K562 (cell line): Measurements from ENCODE around the gene TBXA2R. TPM values are rescaled to one million over a fixed set of nuclear protein-coding genes. Genes with fewer than 3 reads are reported as not detected.

Experiments
- ATAC-seq: fragments of 200-7000 bp; cut with Tn5 transposase; 3 replicates; pipeline ENCODE4 v1.9.1; 2020; ENCODE audit warnings: moderate library complexity
- BruUV-seq: library from RNA; stranded (reverse); fragments of 400-500 nt; replicated peaks from 2 replicates; lab custom pipeline; 2021; lab: Mats Ljungman, UMichigan
- CTCF ChIA-PET: fragments of 300-600 bp; formaldehyde crosslinking; extraction: SDS; loops from one replicate; lab custom pipeline; 2021; ENCODE audit warnings: low intra/inter-chr PET ratio; lab: Yijun Ruan, JAX
- POLR2A ChIA-PET: fragments of 300-600, 350-650 bp; sonication (Branson Sonifier 250); formaldehyde crosslinking; extraction: SDS; loops from one replicate; lab custom pipeline; 2021; ENCODE audit warnings: antibody characterized with exemption, inconsistent platforms; lab: Yijun Ruan, JAX
- DNase-seq, 4 experiments: peaks; one replicate each; pipeline versions ENCODE4 v3.0.0 to v3.0.0-alpha.2; 2011 to 2018; ENCODE audit warnings: low spot score in 3 of 4, mixed read lengths in 3 of 4; ENCODE audit errors: extremely low read depth in 1 of 4
- FAIRE-seq: peaks from 2 replicates; lab custom pipeline; 2011; peaks lifted over from hg19 to GRCh38; lab: Jason Lieb, UNC
- H2AFZ ChIP-seq: 2 replicates; pipeline ENCODE4 v1.6.0; 2011; ENCODE audit warnings: low read depth, low read length, control low read depth, inconsistent platforms
- H3K27ac ChIP-seq: fragments of 200-600 bp; 3 replicates; pipeline ENCODE4 v1.8.0; 2011; ENCODE audit warnings: low read depth, mild to moderate bottlenecking, control low read depth, inconsistent platforms, low read length, moderate library complexity, mixed read lengths; ENCODE audit errors: extremely low read depth
- H3K27me3 ChIP-seq, 2 experiments: fragments of 300-600 bp in 1 of 2; 2 replicates in 1 of 2; 3 replicates in 1 of 2; pipeline versions ENCODE4 v1.6.0 to v1.8.0; 2011; ENCODE audit warnings: inconsistent platforms in 2 of 2, low read length in 2 of 2, mild to moderate bottlenecking in 1 of 2, mixed read lengths in 1 of 2, moderate library complexity in 1 of 2; ENCODE audit not compliant: control insufficient read depth in 2 of 2, insufficient read depth in 2 of 2
- H3K36me3 ChIP-seq: fragments of 300-600 bp; 3 replicates; pipeline ENCODE4 v1.8.0; 2011; ENCODE audit warnings: mild to moderate bottlenecking, low read length, inconsistent platforms; ENCODE audit not compliant: control insufficient read depth, insufficient read depth
- H3K4me1 ChIP-seq, 2 experiments: fragments of 200-600 bp in 1 of 2; replicated peaks in 1 of 2; 2 replicates in 1 of 2; 3 replicates in 1 of 2; pipeline versions ENCODE4 v1.5.1 to v1.8.0; 2011; ENCODE audit warnings: inconsistent platforms in 2 of 2, low read length in 2 of 2, mild to moderate bottlenecking in 1 of 2, mixed read lengths in 1 of 2, moderate library complexity in 1 of 2; ENCODE audit not compliant: control insufficient read depth in 2 of 2, insufficient read depth in 2 of 2
- H3K4me2 ChIP-seq: 2 replicates; pipeline ENCODE4 v1.6.1; 2011; ENCODE audit warnings: low read length, control low read depth, inconsistent platforms, mixed read lengths; ENCODE audit not compliant: insufficient read depth
- H3K4me3 ChIP-seq: fragments of 200-600 bp; sonication (generic), shearing (Covaris generic); 2 replicates; pipeline ENCODE4 v1.5.1; 2016; ENCODE audit warnings: control low read depth, inconsistent platforms
- H3K79me2 ChIP-seq: fragments of 200-600 bp; 3 replicates; pipeline ENCODE4 v1.8.0; 2011; ENCODE audit warnings: low read length, inconsistent platforms; ENCODE audit not compliant: control insufficient read depth, insufficient read depth
- H3K9ac ChIP-seq, 2 experiments: 2 replicates each; pipeline versions ENCODE4 v1.6.0 to v1.6.1; 2011; ENCODE audit warnings: low read depth in 2 of 2, low read length in 2 of 2, control low read depth in 1 of 2, inconsistent platforms in 1 of 2, mild to moderate bottlenecking in 1 of 2, mixed read lengths in 1 of 2; ENCODE audit not compliant: insufficient read depth in 1 of 2
- H3K9me1 ChIP-seq: one replicate; pipeline ENCODE4 v1.6.0; 2011; ENCODE audit warnings: inconsistent platforms, mild to moderate bottlenecking, low read length, moderate library complexity; ENCODE audit not compliant: control insufficient read depth, insufficient read depth
- H3K9me3 ChIP-seq: replicated peaks from 2 replicates; pipeline ENCODE4 v1.5.1; 2011; ENCODE audit warnings: low read depth, low read length, inconsistent platforms; ENCODE audit not compliant: control insufficient read depth, insufficient read depth
- H4K20me1 ChIP-seq: replicated peaks from 2 replicates; pipeline ENCODE4 v1.6.1; 2011; ENCODE audit warnings: low read length, inconsistent platforms, mixed read lengths; ENCODE audit not compliant: control insufficient read depth, insufficient read depth
- FOXP1 ChIP-seq: sonication (generic); formaldehyde crosslinking; IDR thresholded peaks from 2 replicates; pipeline ENCODE4 v1.8.0; 2022; ENCODE audit warnings: mild to moderate bottlenecking, missing genetic modification reagents
- GATAD2A ChIP-seq: fragments of 450-650 bp; IDR thresholded peaks from 2 replicates; pipeline ENCODE4 v1.6.1; 2017
- PCBP1 ChIP-seq: fragments of 200-400 bp; formaldehyde crosslinking; IDR thresholded peaks from 2 replicates; pipeline ENCODE4 v1.6.1; 2018; ENCODE audit warnings: mild to moderate bottlenecking, low read depth, low read length; ENCODE audit not compliant: poor library complexity, severe bottlenecking
- POU5F1 ChIP-seq: fragments of 150-350 bp; IDR thresholded peaks from 2 replicates; pipeline ENCODE4 v1.6.1; 2014; ENCODE audit warnings: borderline replicate concordance, low read length, low read depth, mild to moderate bottlenecking; ENCODE audit not compliant: partially characterized antibody
- SRSF1 ChIP-seq: fragments of 200-400 bp; formaldehyde crosslinking; IDR thresholded peaks from 2 replicates; pipeline ENCODE4 v1.6.1; 2017; ENCODE audit warnings: mild to moderate bottlenecking, low read depth, low read length, moderate library complexity
- TARDBP ChIP-seq: fragments of 450-650 bp; IDR thresholded peaks from 2 replicates; pipeline ENCODE4 v1.6.1; 2016
- ZNF316 ChIP-seq: fragments of 450-650 bp; IDR thresholded peaks from 2 replicates; pipeline ENCODE4 v1.6.1; 2016
- WGBS: fragments of 100-300 bp; shearing (Covaris generic); methylation state at CpG from one replicate; pipeline ENCODE4 v1.1.6; 2016; ENCODE audit warnings: low coverage, mixed read lengths; ENCODE audit not compliant: insufficient coverage; ENCODE audit errors: missing lambda C conversion rate; 5-methylcytosine and 5-hydroxymethylcytosine counted together
- in situ Hi-C: fragments of 300-500 bp; cut with MboI; formaldehyde crosslinking; loops from 4 replicates; pipeline ENCODE4 v1.15.0; 2018; ENCODE audit warnings: inconsistent platforms, mixed read lengths
- intact Hi-C: fragments of 100-400 bp; cut with micrococcal nuclease; formaldehyde crosslinking; loops from 2 replicates; pipeline ENCODE4 v1.14.2; 2022
- polyA plus RNA-seq, 8 experiments: library from polyadenylated mRNA; depleted of rRNA in 4 of 8; stranded (reverse) in 5 of 8; unstranded in 3 of 8; fragments of >200 nt; fragmentation: Nextera tagmentation in 2 of 8; fragmentation: Illumina TruSeq in 1 of 8; extraction: Ambion mirVana in 2 of 8; extraction: Trizol in 1 of 8; gene quantifications; 2 replicates each; pipeline versions ENCODE4 v1.2.1 to v1.2.3, GENCODE V29; 2011 to 2014; ENCODE audit warnings: inconsistent platforms in 1 of 8, missing spikeins in 1 of 8
- total RNA-seq, 7 experiments: library from RNA; depleted of rRNA in 6 of 7; stranded (reverse); fragments of >200 nt in 6 of 7; fragmentation: Illumina TruSeq in 2 of 7; extraction: Trizol in 2 of 7; gene quantifications; 2 replicates each; pipeline versions ENCODE4 v1.2.1 to v1.2.3, GENCODE V29; 2011 to 2021; ENCODE audit warnings: low replicate concordance in 1 of 7
- TF ChIP-seq, protein P1 (sequence below): fragments of 450-650 bp; IDR thresholded peaks from 2 replicates; pipeline ENCODE4 v1.6.1; 2016; ENCODE audit warnings: mild to moderate bottlenecking, moderate library complexity

Gene TBXA2R
- total and polyA plus RNA-seq, 9 of the 15 experiments (the other 6 are each of a cell fraction or from before 2014, with no cell fraction given), result 1.5 to 24.0 (median 2.8) TPM

DNA sequence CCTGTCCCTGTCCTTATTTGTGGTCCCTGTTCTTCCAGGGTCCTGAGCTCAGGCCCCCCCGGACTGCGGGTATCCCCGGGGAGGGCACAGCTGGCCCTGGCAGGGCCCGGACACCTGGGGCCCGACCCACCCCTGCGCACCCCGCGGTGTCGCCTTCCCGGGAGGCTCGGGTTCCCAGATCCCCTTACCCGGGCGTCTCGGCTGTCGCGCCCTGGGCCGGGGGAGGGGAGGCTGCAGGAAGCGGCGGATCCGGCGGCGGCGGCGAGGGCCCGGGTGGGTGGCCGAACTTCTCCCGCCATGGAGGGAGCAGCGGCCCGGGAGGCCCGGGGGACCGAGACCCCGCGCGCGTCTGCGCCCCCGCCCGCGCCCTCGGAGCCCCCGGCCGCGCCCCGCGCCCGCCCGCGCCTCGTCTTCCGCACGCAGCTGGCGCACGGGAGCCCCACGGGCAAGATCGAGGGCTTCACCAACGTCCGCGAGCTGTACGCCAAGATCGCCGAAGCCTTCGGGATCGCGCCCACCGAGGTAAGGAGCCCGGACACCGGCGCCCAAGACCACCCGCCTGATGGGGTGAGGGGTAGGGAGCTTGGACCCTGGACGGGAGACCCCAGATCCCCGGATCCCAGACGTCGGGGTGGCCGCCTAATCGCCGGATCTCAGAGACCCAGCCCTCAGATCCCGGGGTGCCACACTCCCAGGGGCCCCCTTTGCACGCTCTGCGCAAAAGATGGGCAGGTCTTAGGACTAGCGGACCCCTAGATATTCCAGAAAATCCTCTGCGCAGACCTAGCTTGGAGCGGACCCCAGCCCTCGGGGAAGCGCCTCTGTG, 21.2 kb downstream of the TBXA2R start, which contains the start of gene GIPC3:
TSS of gene GIPC3 (plus strand) at position 178 of the 826 bp plus-strand sequence. CDS start at position 298, 120 bp downstream.
- no peaks in the 10 kb centered on the region for H3K36me3 ChIP-seq
- CTCF ChIA-PET, result interaction anchor here (0.6 kb wide), 1 partner anchor 37 kb away, joined by 8 read pairs; no protein-coding TSS in a partner anchor
- H3K4me3 ChIP-seq, result peak within 1 kb of the TSS; percentile 42
- FAIRE-seq (no peak), ATAC-seq (peak; percentile 56), DNase-seq (peak in 3 of 4 experiments; percentile 48 to 67 (median 65))
- 7% methylated on average over 36 of the region's 84 CpGs for WGBS
- in situ Hi-C loops, result no loop called here
- BruUV-seq, result no TSS peak
- H3K79me2 ChIP-seq, result no peaks in the 10 kb centered on the region
- POLR2A ChIA-PET, result interaction anchor here (0.5 to 1.3 kb wide), 6 partner anchors 7 to 857 kb away, joined by 3 to 6 read pairs (median 3); no protein-coding TSS in a partner anchor
- H3K27me3 ChIP-seq, result no peaks in the 10 kb centered on the region
- intact Hi-C loops, result loop anchor here (1.0 kb wide), 1 partner anchor 33 kb away; no protein-coding TSS in a partner anchor
- peak within 1 kb of the TSS; percentile 63 for H3K4me2 ChIP-seq
- peak within 1 kb of the TSS; percentile 97 for H2AFZ ChIP-seq
- H4K20me1 ChIP-seq, result no peaks in the 10 kb centered on the region
- H3K9me1 ChIP-seq, result no peaks in the 10 kb centered on the region
- peak within 1 kb of the TSS; percentile 63 to 85 for H3K9ac ChIP-seq
- H3K27ac ChIP-seq, result peak within 1 kb of the TSS; percentile 63; the same call in 2 of the 3 replicates
- no peaks in the 10 kb centered on the region for H3K9me3 ChIP-seq
- peaks cover 3 to 30% of the 10 kb centered on the region in 2 experiments for H3K4me1 ChIP-seq
- TF ChIP-seq GATAD2A, result 0 out of 2 replicates have a peak, but pooled peaks have one; percentile 22
- TF ChIP-seq FOXP1 (CRISPR knock-in tag), result no peak
- no peak for TF ChIP-seq SRSF1
- peak; percentile 24 for TF ChIP-seq PCBP1
- no peak for TF ChIP-seq POU5F1
- no peak for TF ChIP-seq ZNF316
- TF ChIP-seq TARDBP, result no peak
- TF ChIP-seq, protein P1, sequence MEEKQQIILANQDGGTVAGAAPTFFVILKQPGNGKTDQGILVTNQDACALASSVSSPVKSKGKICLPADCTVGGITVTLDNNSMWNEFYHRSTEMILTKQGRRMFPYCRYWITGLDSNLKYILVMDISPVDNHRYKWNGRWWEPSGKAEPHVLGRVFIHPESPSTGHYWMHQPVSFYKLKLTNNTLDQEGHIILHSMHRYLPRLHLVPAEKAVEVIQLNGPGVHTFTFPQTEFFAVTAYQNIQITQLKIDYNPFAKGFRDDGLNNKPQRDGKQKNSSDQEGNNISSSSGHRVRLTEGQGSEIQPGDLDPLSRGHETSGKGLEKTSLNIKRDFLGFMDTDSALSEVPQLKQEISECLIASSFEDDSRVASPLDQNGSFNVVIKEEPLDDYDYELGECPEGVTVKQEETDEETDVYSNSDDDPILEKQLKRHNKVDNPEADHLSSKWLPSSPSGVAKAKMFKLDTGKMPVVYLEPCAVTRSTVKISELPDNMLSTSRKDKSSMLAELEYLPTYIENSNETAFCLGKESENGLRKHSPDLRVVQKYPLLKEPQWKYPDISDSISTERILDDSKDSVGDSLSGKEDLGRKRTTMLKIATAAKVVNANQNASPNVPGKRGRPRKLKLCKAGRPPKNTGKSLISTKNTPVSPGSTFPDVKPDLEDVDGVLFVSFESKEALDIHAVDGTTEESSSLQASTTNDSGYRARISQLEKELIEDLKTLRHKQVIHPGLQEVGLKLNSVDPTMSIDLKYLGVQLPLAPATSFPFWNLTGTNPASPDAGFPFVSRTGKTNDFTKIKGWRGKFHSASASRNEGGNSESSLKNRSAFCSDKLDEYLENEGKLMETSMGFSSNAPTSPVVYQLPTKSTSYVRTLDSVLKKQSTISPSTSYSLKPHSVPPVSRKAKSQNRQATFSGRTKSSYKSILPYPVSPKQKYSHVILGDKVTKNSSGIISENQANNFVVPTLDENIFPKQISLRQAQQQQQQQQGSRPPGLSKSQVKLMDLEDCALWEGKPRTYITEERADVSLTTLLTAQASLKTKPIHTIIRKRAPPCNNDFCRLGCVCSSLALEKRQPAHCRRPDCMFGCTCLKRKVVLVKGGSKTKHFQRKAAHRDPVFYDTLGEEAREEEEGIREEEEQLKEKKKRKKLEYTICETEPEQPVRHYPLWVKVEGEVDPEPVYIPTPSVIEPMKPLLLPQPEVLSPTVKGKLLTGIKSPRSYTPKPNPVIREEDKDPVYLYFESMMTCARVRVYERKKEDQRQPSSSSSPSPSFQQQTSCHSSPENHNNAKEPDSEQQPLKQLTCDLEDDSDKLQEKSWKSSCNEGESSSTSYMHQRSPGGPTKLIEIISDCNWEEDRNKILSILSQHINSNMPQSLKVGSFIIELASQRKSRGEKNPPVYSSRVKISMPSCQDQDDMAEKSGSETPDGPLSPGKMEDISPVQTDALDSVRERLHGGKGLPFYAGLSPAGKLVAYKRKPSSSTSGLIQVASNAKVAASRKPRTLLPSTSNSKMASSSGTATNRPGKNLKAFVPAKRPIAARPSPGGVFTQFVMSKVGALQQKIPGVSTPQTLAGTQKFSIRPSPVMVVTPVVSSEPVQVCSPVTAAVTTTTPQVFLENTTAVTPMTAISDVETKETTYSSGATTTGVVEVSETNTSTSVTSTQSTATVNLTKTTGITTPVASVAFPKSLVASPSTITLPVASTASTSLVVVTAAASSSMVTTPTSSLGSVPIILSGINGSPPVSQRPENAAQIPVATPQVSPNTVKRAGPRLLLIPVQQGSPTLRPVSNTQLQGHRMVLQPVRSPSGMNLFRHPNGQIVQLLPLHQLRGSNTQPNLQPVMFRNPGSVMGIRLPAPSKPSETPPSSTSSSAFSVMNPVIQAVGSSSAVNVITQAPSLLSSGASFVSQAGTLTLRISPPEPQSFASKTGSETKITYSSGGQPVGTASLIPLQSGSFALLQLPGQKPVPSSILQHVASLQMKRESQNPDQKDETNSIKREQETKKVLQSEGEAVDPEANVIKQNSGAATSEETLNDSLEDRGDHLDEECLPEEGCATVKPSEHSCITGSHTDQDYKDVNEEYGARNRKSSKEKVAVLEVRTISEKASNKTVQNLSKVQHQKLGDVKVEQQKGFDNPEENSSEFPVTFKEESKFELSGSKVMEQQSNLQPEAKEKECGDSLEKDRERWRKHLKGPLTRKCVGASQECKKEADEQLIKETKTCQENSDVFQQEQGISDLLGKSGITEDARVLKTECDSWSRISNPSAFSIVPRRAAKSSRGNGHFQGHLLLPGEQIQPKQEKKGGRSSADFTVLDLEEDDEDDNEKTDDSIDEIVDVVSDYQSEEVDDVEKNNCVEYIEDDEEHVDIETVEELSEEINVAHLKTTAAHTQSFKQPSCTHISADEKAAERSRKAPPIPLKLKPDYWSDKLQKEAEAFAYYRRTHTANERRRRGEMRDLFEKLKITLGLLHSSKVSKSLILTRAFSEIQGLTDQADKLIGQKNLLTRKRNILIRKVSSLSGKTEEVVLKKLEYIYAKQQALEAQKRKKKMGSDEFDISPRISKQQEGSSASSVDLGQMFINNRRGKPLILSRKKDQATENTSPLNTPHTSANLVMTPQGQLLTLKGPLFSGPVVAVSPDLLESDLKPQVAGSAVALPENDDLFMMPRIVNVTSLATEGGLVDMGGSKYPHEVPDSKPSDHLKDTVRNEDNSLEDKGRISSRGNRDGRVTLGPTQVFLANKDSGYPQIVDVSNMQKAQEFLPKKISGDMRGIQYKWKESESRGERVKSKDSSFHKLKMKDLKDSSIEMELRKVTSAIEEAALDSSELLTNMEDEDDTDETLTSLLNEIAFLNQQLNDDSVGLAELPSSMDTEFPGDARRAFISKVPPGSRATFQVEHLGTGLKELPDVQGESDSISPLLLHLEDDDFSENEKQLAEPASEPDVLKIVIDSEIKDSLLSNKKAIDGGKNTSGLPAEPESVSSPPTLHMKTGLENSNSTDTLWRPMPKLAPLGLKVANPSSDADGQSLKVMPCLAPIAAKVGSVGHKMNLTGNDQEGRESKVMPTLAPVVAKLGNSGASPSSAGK, result peak; percentile 42; the same call in 1 of the 2 replicates
